K562 (cell line): Measurements from ENCODE around the gene LY6G6F. TPM values are rescaled to one million over a fixed set of nuclear protein-coding genes. Genes with fewer than 3 reads are reported as not detected.

Experiments
- EWSR1 ChIP-seq: fragments of 450-650 bp; IDR thresholded peaks from 2 replicates; pipeline ENCODE4 v1.6.1; 2018; ENCODE audit warnings: borderline replicate concordance, mild to moderate bottlenecking, low read depth, moderate library complexity; ENCODE audit not compliant: partially characterized antibody
- HMG20A ChIP-seq: fragments of 450-650 bp; formaldehyde crosslinking; conservative IDR thresholded peaks from 2 replicates; pipeline ENCODE4 v1.4.0; 2020; ENCODE audit warnings: mild to moderate bottlenecking, mixed read lengths
- MTA1 ChIP-seq: fragments of 450-650 bp; IDR thresholded peaks from 2 replicates; pipeline ENCODE4 v1.6.1; 2017; ENCODE audit warnings: borderline replicate concordance
- NCOA6 ChIP-seq: fragments of 450-650 bp; IDR thresholded peaks from 2 replicates; pipeline ENCODE4 v1.6.1; 2017; ENCODE audit warnings: mild to moderate bottlenecking
- TFAM ChIP-seq: fragments of 250-450 bp; sonication (Bioruptor Pico); conservative IDR thresholded peaks from 2 replicates; pipeline ENCODE4 v1.5.0; 2021; ENCODE audit warnings: mild to moderate bottlenecking, moderate library complexity
- YY1 ChIP-seq, 3 experiments: IDR thresholded peaks; 2 replicates each; pipeline ENCODE4 v1.6.1; 2011; ENCODE audit warnings: low read length in 2 of 3, mild to moderate bottlenecking in 2 of 3, moderate library complexity in 2 of 3, borderline replicate concordance in 1 of 3, control low read depth in 1 of 3, low read depth in 1 of 3; ENCODE audit not compliant: insufficient read depth in 3 of 3, insufficient replicate concordance in 2 of 3, control insufficient read depth in 1 of 3, insufficient read length in 1 of 3; ENCODE audit errors: extremely low read depth in 1 of 3
- ZNF143 ChIP-seq: sonication (generic); formaldehyde crosslinking; IDR thresholded peaks from 2 replicates; pipeline ENCODE4 v1.9.0; 2022; ENCODE audit warnings: mild to moderate bottlenecking, missing genetic modification reagents
- ZNF197 ChIP-seq: fragments of 200-800 bp; sonication (Bioruptor generic); IDR thresholded peaks from 2 replicates; pipeline ENCODE4 v1.6.1; 2016; ENCODE audit warnings: low read depth, missing genetic modification characterization, missing compliant biosample characterization
- ZNF274 ChIP-seq: IDR thresholded peaks from 2 replicates; pipeline ENCODE4 v1.6.1; 2011; ENCODE audit warnings: low read depth, mild to moderate bottlenecking, low read length, moderate library complexity, borderline replicate concordance
- polyA plus RNA-seq, 8 experiments: library from polyadenylated mRNA; depleted of rRNA in 4 of 8; stranded (reverse) in 5 of 8; unstranded in 3 of 8; fragments of >200 nt; fragmentation: Nextera tagmentation in 2 of 8; fragmentation: Illumina TruSeq in 1 of 8; extraction: Ambion mirVana in 2 of 8; extraction: Trizol in 1 of 8; gene quantifications; 2 replicates each; pipeline versions ENCODE4 v1.2.1 to v1.2.3, GENCODE V29; 2011 to 2014; ENCODE audit warnings: inconsistent platforms in 1 of 8, missing spikeins in 1 of 8
- total RNA-seq, 7 experiments: library from RNA; depleted of rRNA in 6 of 7; stranded (reverse); fragments of >200 nt in 6 of 7; fragmentation: Illumina TruSeq in 2 of 7; extraction: Trizol in 2 of 7; gene quantifications; 2 replicates each; pipeline versions ENCODE4 v1.2.1 to v1.2.3, GENCODE V29; 2011 to 2021; ENCODE audit warnings: low replicate concordance in 1 of 7
- TF ChIP-seq, protein P1 (sequence below): fragments of 150-350 bp; IDR thresholded peaks from 2 replicates; pipeline ENCODE4 v1.6.1; 2014; ENCODE audit warnings: low read depth, mild to moderate bottlenecking, low read length, borderline replicate concordance
- TF ChIP-seq, protein P2 (sequence below): fragments of 250-450 bp; sonication (Bioruptor Pico); IDR thresholded peaks from 2 replicates; pipeline ENCODE4 v1.8.0; 2021; ENCODE audit warnings: mild to moderate bottlenecking, moderate library complexity
- TF ChIP-seq, protein P3 (sequence below), 2 experiments: fragments of 450-650 bp; formaldehyde crosslinking in 1 of 2; IDR thresholded peaks; 2 replicates each; pipeline versions ENCODE4 v1.4.0 to v1.6.1; 2014 to 2020; ENCODE audit warnings: mild to moderate bottlenecking in 2 of 2, borderline replicate concordance in 1 of 2, low read depth in 1 of 2

The LY6G6F gene
- total and polyA plus RNA-seq, 9 of the 15 experiments (the other 6 are each of a cell fraction or from before 2014, with no cell fraction given): 0.14 to 0.50 (median 0.28) TPM; not detected in 2

DNA sequence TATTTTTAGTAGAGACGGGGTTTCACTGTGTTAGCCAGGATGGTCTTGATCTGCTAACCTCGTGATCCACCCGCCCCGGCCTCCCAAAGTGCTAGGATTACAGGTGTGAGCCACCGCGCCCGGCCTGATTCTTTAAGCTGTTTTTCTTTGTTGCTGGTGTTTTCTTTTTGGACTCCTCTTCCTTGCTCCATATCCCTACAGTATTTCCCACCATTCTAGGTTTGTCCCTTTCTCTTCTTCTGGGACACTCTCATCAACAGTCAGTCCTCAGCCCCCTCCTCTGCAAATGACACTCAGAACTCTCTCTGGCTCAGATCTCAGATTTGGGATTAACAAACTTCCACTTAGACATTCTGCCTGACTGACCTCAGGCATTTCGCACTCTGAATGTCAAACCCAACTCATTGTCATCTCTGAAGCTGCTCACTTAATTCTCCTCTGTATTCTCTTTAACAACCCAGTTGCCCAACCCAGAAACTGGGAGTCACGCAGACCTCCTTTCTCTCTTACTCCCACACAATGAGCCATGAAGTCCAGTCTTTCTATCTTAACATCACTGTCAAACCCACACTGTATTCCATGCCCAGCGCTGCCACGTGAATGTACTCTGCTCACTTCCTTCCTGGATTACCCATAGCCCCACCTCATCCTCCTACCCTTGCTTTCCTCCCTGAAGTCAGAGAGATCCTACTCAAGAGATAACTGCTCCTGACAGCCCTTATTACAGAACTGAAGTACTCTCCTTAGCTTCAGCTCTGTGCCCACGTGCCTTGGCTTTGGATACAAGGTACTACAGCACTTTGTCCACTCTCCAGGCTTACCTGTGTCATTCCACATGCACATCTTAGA, 19.1 kb downstream of the LY6G6F start (continued):
- TF ChIP-seq, protein P1, sequence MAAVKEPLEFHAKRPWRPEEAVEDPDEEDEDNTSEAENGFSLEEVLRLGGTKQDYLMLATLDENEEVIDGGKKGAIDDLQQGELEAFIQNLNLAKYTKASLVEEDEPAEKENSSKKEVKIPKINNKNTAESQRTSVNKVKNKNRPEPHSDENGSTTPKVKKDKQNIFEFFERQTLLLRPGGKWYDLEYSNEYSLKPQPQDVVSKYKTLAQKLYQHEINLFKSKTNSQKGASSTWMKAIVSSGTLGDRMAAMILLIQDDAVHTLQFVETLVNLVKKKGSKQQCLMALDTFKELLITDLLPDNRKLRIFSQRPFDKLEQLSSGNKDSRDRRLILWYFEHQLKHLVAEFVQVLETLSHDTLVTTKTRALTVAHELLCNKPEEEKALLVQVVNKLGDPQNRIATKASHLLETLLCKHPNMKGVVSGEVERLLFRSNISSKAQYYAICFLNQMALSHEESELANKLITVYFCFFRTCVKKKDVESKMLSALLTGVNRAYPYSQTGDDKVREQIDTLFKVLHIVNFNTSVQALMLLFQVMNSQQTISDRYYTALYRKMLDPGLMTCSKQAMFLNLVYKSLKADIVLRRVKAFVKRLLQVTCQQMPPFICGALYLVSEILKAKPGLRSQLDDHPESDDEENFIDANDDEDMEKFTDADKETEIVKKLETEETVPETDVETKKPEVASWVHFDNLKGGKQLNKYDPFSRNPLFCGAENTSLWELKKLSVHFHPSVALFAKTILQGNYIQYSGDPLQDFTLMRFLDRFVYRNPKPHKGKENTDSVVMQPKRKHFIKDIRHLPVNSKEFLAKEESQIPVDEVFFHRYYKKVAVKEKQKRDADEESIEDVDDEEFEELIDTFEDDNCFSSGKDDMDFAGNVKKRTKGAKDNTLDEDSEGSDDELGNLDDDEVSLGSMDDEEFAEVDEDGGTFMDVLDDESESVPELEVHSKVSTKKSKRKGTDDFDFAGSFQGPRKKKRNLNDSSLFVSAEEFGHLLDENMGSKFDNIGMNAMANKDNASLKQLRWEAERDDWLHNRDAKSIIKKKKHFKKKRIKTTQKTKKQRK: no peak
- TF ChIP-seq EWSR1 (no peak), TFAM (no peak), ZNF143 (CRISPR knock-in tag) (no peak), ZNF197 (CRISPR knock-in tag) (no peak), MTA1 (peak; percentile 42; the same call in 1 of the 2 replicates), HMG20A (CRISPR knock-in tag) (0 out of 2 replicates have a peak, but pooled peaks have one; percentile 60), YY1 (IDR thresholded peaks at IDR 0.05; ENCODE audit: borderline replicate concordance in 1 of 3, control insufficient read depth in 1 of 3, extremely low read depth in 1 of 3, insufficient read depth in 3 of 3, insufficient read length in 1 of 3, insufficient replicate concordance in 2 of 3, low read depth in 1 of 3, low read length in 2 of 3) (no peak), NCOA6 (no peak), ZNF274 (no peak)
- TF ChIP-seq, protein P2, sequence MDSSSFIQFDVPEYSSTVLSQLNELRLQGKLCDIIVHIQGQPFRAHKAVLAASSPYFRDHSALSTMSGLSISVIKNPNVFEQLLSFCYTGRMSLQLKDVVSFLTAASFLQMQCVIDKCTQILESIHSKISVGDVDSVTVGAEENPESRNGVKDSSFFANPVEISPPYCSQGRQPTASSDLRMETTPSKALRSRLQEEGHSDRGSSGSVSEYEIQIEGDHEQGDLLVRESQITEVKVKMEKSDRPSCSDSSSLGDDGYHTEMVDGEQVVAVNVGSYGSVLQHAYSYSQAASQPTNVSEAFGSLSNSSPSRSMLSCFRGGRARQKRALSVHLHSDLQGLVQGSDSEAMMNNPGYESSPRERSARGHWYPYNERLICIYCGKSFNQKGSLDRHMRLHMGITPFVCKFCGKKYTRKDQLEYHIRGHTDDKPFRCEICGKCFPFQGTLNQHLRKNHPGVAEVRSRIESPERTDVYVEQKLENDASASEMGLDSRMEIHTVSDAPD (CRISPR knock-in tag): no peak
- TF ChIP-seq, protein P3, sequence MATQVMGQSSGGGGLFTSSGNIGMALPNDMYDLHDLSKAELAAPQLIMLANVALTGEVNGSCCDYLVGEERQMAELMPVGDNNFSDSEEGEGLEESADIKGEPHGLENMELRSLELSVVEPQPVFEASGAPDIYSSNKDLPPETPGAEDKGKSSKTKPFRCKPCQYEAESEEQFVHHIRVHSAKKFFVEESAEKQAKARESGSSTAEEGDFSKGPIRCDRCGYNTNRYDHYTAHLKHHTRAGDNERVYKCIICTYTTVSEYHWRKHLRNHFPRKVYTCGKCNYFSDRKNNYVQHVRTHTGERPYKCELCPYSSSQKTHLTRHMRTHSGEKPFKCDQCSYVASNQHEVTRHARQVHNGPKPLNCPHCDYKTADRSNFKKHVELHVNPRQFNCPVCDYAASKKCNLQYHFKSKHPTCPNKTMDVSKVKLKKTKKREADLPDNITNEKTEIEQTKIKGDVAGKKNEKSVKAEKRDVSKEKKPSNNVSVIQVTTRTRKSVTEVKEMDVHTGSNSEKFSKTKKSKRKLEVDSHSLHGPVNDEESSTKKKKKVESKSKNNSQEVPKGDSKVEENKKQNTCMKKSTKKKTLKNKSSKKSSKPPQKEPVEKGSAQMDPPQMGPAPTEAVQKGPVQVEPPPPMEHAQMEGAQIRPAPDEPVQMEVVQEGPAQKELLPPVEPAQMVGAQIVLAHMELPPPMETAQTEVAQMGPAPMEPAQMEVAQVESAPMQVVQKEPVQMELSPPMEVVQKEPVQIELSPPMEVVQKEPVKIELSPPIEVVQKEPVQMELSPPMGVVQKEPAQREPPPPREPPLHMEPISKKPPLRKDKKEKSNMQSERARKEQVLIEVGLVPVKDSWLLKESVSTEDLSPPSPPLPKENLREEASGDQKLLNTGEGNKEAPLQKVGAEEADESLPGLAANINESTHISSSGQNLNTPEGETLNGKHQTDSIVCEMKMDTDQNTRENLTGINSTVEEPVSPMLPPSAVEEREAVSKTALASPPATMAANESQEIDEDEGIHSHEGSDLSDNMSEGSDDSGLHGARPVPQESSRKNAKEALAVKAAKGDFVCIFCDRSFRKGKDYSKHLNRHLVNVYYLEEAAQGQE (IDR thresholded peaks at IDR 0.05; ENCODE audit: borderline replicate concordance): 0 out of 2 replicates have a peak, but pooled peaks have one; percentile 22
- TF ChIP-seq, protein P3 (CRISPR knock-in tag; IDR thresholded peaks at IDR 0.05; ENCODE audit: low read depth): peak; percentile 78; the same call in 1 of the 2 replicates
